ENCODE measurements around the gene CFAP100. TPM values are rescaled to one million over a fixed set of nuclear protein-coding genes. Genes with fewer than 3 reads are reported as not detected.

CFAP100 gene
- total RNA-seq, 1 experiment from 2014 or later = not detected

GRCh38 chr3:126423191-126424038 is 28.7 kb downstream of the CFAP100 start:
- no peaks in the 10 kb centered on the region for H3K27me3 ChIP-seq (ENCODE audit: insufficient read depth, low read length)
- ChIA-PET CTCF (no interaction called here), POLR2A (no interaction called here), RAD21 (ENCODE audit: low non-redundant PET in 1 of 2, low total read pairs in 2 of 2, uncharacterized antibody in 2 of 2, unreplicated experiment in 2 of 2) (no interaction called here)
- no peaks in the 10 kb centered on the region for H3K36me3 ChIP-seq (ENCODE audit: control insufficient read depth in 1 of 2, insufficient read depth in 2 of 2, low read length in 2 of 2)
- no peak overlapping the region for H3K4me3 ChIP-seq (replicated peaks in 1 of 2; ENCODE audit: low read depth in 1 of 2, low read length in 2 of 2)
- no peak overlapping the region for H3K9ac ChIP-seq (ENCODE audit: low read length)
- H3K79me2 ChIP-seq (ENCODE audit: insufficient read depth, low read length) = no peaks in the 10 kb centered on the region
- ATAC-seq = no peak
- H3K4me2 ChIP-seq (ENCODE audit: low read length) = no peak overlapping the region
- no TSS peak for BruUV-seq (replicated peaks)
- TF ChIP-seq ELF1 (IDR thresholded peaks at IDR 0.05; ENCODE audit: borderline replicate concordance, low read depth) (no peak), MAX (IDR thresholded peaks at IDR 0.05) (no peak)
- peaks cover 10 to 26% of the 10 kb centered on the region in 2 experiments; a peak in 3 of 4 replicates for H3K4me1 ChIP-seq (ENCODE audit: control insufficient read depth in 1 of 2, insufficient read depth in 2 of 2, low read length in 2 of 2)
- H3K27ac ChIP-seq (ENCODE audit: low read depth, low read length) = no peak overlapping the region
- H3K9me3 ChIP-seq (ENCODE audit: control insufficient read depth in 1 of 2, insufficient read depth in 1 of 2, low read depth in 1 of 2, low read length in 2 of 2) = no peaks in the 10 kb centered on the region; a peak in 2 of 4 replicates
- H2AFZ ChIP-seq (ENCODE audit: low read depth, low read length, poor library complexity, severe bottlenecking) = no peak overlapping the region
- H3K9me2 ChIP-seq (ENCODE audit: insufficient read depth) = no peaks in the 10 kb centered on the region
- intact Hi-C loops (cut with micrococcal nuclease) = no loop called here
- H4K20me1 ChIP-seq (ENCODE audit: insufficient read depth) = no peaks in the 10 kb centered on the region
- DNase-seq (ENCODE audit: low read depth, low spot score) = no peak

GRCh38 chr3:126424039-126424717 is 29.5 kb downstream of the CFAP100 start:
- H3K4me1 ChIP-seq (ENCODE audit: control insufficient read depth in 1 of 2, insufficient read depth in 2 of 2, low read length in 2 of 2) = peaks cover 10 to 24% of the 10 kb centered on the region in 2 experiments; a peak in 3 of 4 replicates
- DNase-seq (ENCODE audit: low read depth, low spot score) = no peak
- TF ChIP-seq ZFX (IDR thresholded peaks at IDR 0.05) (no peak), ATF3 (IDR thresholded peaks at IDR 0.05) (no peak), REST (IDR thresholded peaks at IDR 0.05; ENCODE audit: low read depth) (no peak), SRF (IDR thresholded peaks at IDR 0.05; ENCODE audit: low read depth) (no peak), MAX (IDR thresholded peaks at IDR 0.05) (no peak), JUND (IDR thresholded peaks at IDR 0.05) (no peak)
- intact Hi-C loops (cut with micrococcal nuclease) = no loop called here
- ChIA-PET CTCF (no interaction called here), RAD21 (ENCODE audit: low non-redundant PET in 1 of 2, low total read pairs in 2 of 2, uncharacterized antibody in 2 of 2, unreplicated experiment in 2 of 2) (no interaction called here), POLR2A (no interaction called here)
- H3K9me3 ChIP-seq (ENCODE audit: control insufficient read depth in 1 of 2, insufficient read depth in 1 of 2, low read depth in 1 of 2, low read length in 2 of 2) = no peaks in the 10 kb centered on the region; a peak in 2 of 4 replicates
- no peak overlapping the region for H3K4me2 ChIP-seq (ENCODE audit: low read length)
- no peaks in the 10 kb centered on the region for H4K20me1 ChIP-seq (ENCODE audit: insufficient read depth)
- no peaks in the 10 kb centered on the region for H3K79me2 ChIP-seq (ENCODE audit: insufficient read depth, low read length)
- H2AFZ ChIP-seq (ENCODE audit: low read depth, low read length, poor library complexity, severe bottlenecking) = no peak overlapping the region
- ATAC-seq = no peak; the same call in 1 of the 2 replicates
- H3K9me2 ChIP-seq (ENCODE audit: insufficient read depth) = no peaks in the 10 kb centered on the region
- H3K36me3 ChIP-seq (ENCODE audit: control insufficient read depth in 1 of 2, insufficient read depth in 2 of 2, low read length in 2 of 2) = no peaks in the 10 kb centered on the region
- H3K9ac ChIP-seq (ENCODE audit: low read length) = no peak overlapping the region
- H3K27ac ChIP-seq (ENCODE audit: low read depth, low read length) = no peak overlapping the region
- H3K27me3 ChIP-seq (ENCODE audit: insufficient read depth, low read length) = no peaks in the 10 kb centered on the region
- no peak overlapping the region for H3K4me3 ChIP-seq (replicated peaks in 1 of 2; ENCODE audit: low read depth in 1 of 2, low read length in 2 of 2)
- no TSS peak for BruUV-seq (replicated peaks)
